ENCODE results near the gene NUDT19. TPM values are rescaled to one million over a fixed set of nuclear protein-coding genes. Genes with fewer than 3 reads are reported as not detected.

NUDT19 gene
- total RNA-seq (2022; extraction: Qiagen RNA extraction; ENCODE audit: low read depth): 32.1 to 39.3 TPM (median 37.7 TPM) in 5 replicates

GRCh38 chr19:32691291-32691951, at the start of gene NUDT19:
TSS of gene NUDT19 (plus strand) at chr19:32691821. CDS start at chr19:32691961, 140 bp downstream.

GRCh38 chr19:32674931-32675719, 16.5 kb upstream of the NUDT19 start, which contains the start of gene ANKRD27:
TSS of gene ANKRD27 (minus strand) at chr19:32675180. CDS start at chr19:32659015, 16,165 bp downstream.

GRCh38 chr19:32675720-32676185, 15.9 kb upstream of the NUDT19 start, which contains the start of gene RGS9BP:
TSS of gene RGS9BP (plus strand) at chr19:32675848. CDS start at chr19:32676264, 416 bp downstream.

GRCh38 chr19:32719611-32720059, 28.0 kb downstream of the NUDT19 start, which contains the start of gene TDRD12:
TSS of gene TDRD12 (plus strand) at chr19:32719767. CDS start at chr19:32720073, 306 bp downstream.

Other genes with a start within 250 kb of the NUDT19 start
- gene PDCD5, start 110.6 kb upstream of the NUDT19 start, total RNA-seq (2022; extraction: Qiagen RNA extraction; ENCODE audit: low read depth): 432 to 485 TPM (median 447 TPM) in 5 replicates
- 31.6 to 44.1 TPM (median 42.7 TPM) in 5 replicates for gene ANKRD27, start 16.6 kb upstream of the NUDT19 start, total RNA-seq (2022; extraction: Qiagen RNA extraction; ENCODE audit: low read depth)
- 0.33 to 0.51 TPM (median 0.41 TPM) in 5 replicates for gene RGS9BP, start 16.0 kb upstream of the NUDT19 start, total RNA-seq (2022; extraction: Qiagen RNA extraction; ENCODE audit: low read depth)
- gene TDRD12, start 27.9 kb downstream of the NUDT19 start, total RNA-seq (2022; extraction: Qiagen RNA extraction; ENCODE audit: low read depth): 0.09 to 0.21 TPM (median 0.17 TPM) in 4 of 5 replicates, not detected in the other
- gene SLC7A9, start 177.9 kb downstream of the NUDT19 start, total RNA-seq (2022; extraction: Qiagen RNA extraction; ENCODE audit: low read depth): 0.26 to 0.46 TPM (median 0.30 TPM) in 5 replicates